Caco-2 (cell line): ENCODE results near the gene HSF5. TPM values are rescaled to one million over a fixed set of nuclear protein-coding genes. Genes with fewer than 3 reads are reported as not detected.
A peak's percentile ranks its signal among the peaks of the same experiment; 100 is the strongest.

Source experiments
- BruUV-seq: library from RNA; stranded (reverse); fragments of 400-500 nt; replicated peaks from 2 replicates; lab custom pipeline; 2021; lab: Mats Ljungman, UMichigan
- CTCF ChIA-PET: fragments of 300-600 bp; sonication (Branson Sonifier 250); formaldehyde crosslinking; loops from one replicate; lab custom pipeline; 2022; ENCODE audit warnings: antibody characterized with exemption; lab: Charles Lee
- POLR2A ChIA-PET: fragments of 300-600 bp; sonication (Branson Sonifier 250); formaldehyde crosslinking; loops from one replicate; lab custom pipeline; 2022; ENCODE audit warnings: antibody characterized with exemption; lab: Charles Lee
- DNase-seq, 2 experiments: peaks; one replicate each; pipeline versions ENCODE4 v3.0.0 to v3.0.0-alpha.2; 2020 to 2022
- H3K27me3 ChIP-seq: replicated peaks from 2 replicates; pipeline ENCODE4 v1.6.0; 2011; ENCODE audit warnings: low read length; ENCODE audit not compliant: control insufficient read depth, insufficient read depth
- H3K36me3 ChIP-seq: 2 replicates; pipeline ENCODE4 v1.5.1; 2011; ENCODE audit warnings: low read length; ENCODE audit not compliant: control insufficient read depth, insufficient read depth
- H3K4me1 ChIP-seq: fragments of 250-450 bp; sonication (Bioruptor Pico); 2 replicates; pipeline ENCODE4 v1.5.1; 2020; ENCODE audit warnings: mild to moderate bottlenecking
- H3K4me3 ChIP-seq: 2 replicates; pipeline ENCODE4 v1.5.1; 2011; ENCODE audit warnings: low read depth, mild to moderate bottlenecking, control low read depth, low read length
- H3K9me3 ChIP-seq: fragments of 250-450 bp; sonication (Bioruptor Pico); 2 replicates; pipeline ENCODE4 v1.5.1; 2020; ENCODE audit warnings: mild to moderate bottlenecking, moderate library complexity
- H3K27ac Mint-ChIP-seq: one replicate; pipeline ENCODE4 v1.8.0; 2022; ENCODE audit warnings: mixed read lengths; ENCODE audit not compliant: unreplicated experiment
- H3K27me3 Mint-ChIP-seq: one replicate; pipeline ENCODE4 v1.8.0; 2022; ENCODE audit warnings: mixed read lengths; ENCODE audit not compliant: insufficient read depth, unreplicated experiment
- H3K36me3 Mint-ChIP-seq: one replicate; pipeline ENCODE4 v1.8.0; 2022; ENCODE audit warnings: mild to moderate bottlenecking, mixed read lengths; ENCODE audit not compliant: insufficient read depth, unreplicated experiment
- H3K4me1 Mint-ChIP-seq: one replicate; pipeline ENCODE4 v1.8.0; 2022; ENCODE audit warnings: low read depth, mixed read lengths; ENCODE audit not compliant: unreplicated experiment
- H3K4me3 Mint-ChIP-seq: one replicate; pipeline ENCODE4 v1.8.0; 2022; ENCODE audit warnings: mild to moderate bottlenecking, moderate library complexity, mixed read lengths; ENCODE audit not compliant: unreplicated experiment
- H3K9me3 Mint-ChIP-seq: one replicate; pipeline ENCODE4 v1.8.0; 2022; ENCODE audit warnings: mixed read lengths; ENCODE audit not compliant: unreplicated experiment
- CTCF ChIP-seq, 2 experiments: fragments of 200-600 bp in 1 of 2; IDR thresholded peaks; 1 replicate in 1 of 2; 2 replicates in 1 of 2; pipeline versions ENCODE4 v1.5.1 to v1.8.0; 2011 to 2022; ENCODE audit warnings: antibody characterized with exemption in 1 of 2, control low read depth in 1 of 2, inconsistent platforms in 1 of 2, low read depth in 1 of 2, low read length in 1 of 2, mild to moderate bottlenecking in 1 of 2, moderate library complexity in 1 of 2; ENCODE audit not compliant: insufficient read depth in 1 of 2, severe bottlenecking in 1 of 2, unreplicated experiment in 1 of 2
- intact Hi-C: fragments of 100-400 bp; cut with micrococcal nuclease; formaldehyde crosslinking; loops from one replicate; pipeline ENCODE4 v1.10.0; 2022; ENCODE audit not compliant: unreplicated experiment
- total RNA-seq: library from RNA; stranded (reverse); gene quantifications from 2 replicates; pipeline ENCODE4 v1.2.3, GENCODE V29; 2022

Gene HSF5
- total RNA-seq, 1 experiment from 2014 or later = 0.98 TPM

- BruUV-seq = no TSS peak
- no peaks in the 10 kb centered on the region for H3K27me3 Mint-ChIP-seq
- no peaks in the 10 kb centered on the region for H3K9me3 Mint-ChIP-seq
- POLR2A ChIA-PET = no interaction called here
- CTCF ChIA-PET = interaction anchor here (0.5 to 0.7 kb wide), 2 partner anchors 55 to 77 kb away, joined by 3 read pairs; no protein-coding TSS in a partner anchor
- peak overlapping the region; percentile 21 for H3K4me3 Mint-ChIP-seq
- intact Hi-C loops = no loop called here
- Histone ChIP-seq H3K4me1 (peaks cover 83% of the 10 kb centered on the region), H3K9me3 (no peaks in the 10 kb centered on the region), H3K4me3 (no peak overlapping the region), H3K36me3 (peaks cover 2% of the 10 kb centered on the region), H3K27me3 (no peaks in the 10 kb centered on the region)
- no peak for DNase-seq
- H3K27ac Mint-ChIP-seq = peak overlapping the region; percentile 86
- TF ChIP-seq CTCF (IDR thresholded peaks at IDR 0.05; ENCODE audit: insufficient read depth in 1 of 2, low read depth in 1 of 2, low read length in 1 of 2, severe bottlenecking in 1 of 2, unreplicated experiment in 1 of 2) = no peak
- H3K4me1 Mint-ChIP-seq = peaks cover 80% of the 10 kb centered on the region
- H3K36me3 Mint-ChIP-seq = peaks cover 96% of the 10 kb centered on the region
Observed at GRCh38 chr17:58373003-58373402, 115.2 kb downstream of the HSF5 start.

GRCh38 chr17:58371300-58371950 is 116.8 kb downstream of the HSF5 start:
- Histone ChIP-seq H3K9me3 (no peaks in the 10 kb centered on the region), H3K4me1 (peaks cover 85% of the 10 kb centered on the region), H3K4me3 (no peak overlapping the region), H3K36me3 (peaks cover 2% of the 10 kb centered on the region), H3K27me3 (no peaks in the 10 kb centered on the region)
- no peak overlapping the region for H3K4me3 Mint-ChIP-seq
- no peak for DNase-seq
- intact Hi-C loops = no loop called here
- no peaks in the 10 kb centered on the region for H3K9me3 Mint-ChIP-seq
- BruUV-seq = no TSS peak
- H3K27ac Mint-ChIP-seq = peak overlapping the region; percentile 86
- ChIA-PET CTCF (no interaction called here), POLR2A (interaction anchor here (1.4 kb wide), 1 partner anchor 46 kb away, joined by 3 read pairs; the partner anchor contains the start of gene RNF43)
- H3K4me1 Mint-ChIP-seq = peaks cover 72% of the 10 kb centered on the region
- peaks cover 94% of the 10 kb centered on the region for H3K36me3 Mint-ChIP-seq
- H3K27me3 Mint-ChIP-seq = no peaks in the 10 kb centered on the region
- TF ChIP-seq CTCF (IDR thresholded peaks at IDR 0.05; ENCODE audit: insufficient read depth in 1 of 2, low read depth in 1 of 2, low read length in 1 of 2, severe bottlenecking in 1 of 2, unreplicated experiment in 1 of 2) = no peak

- no TSS peak for BruUV-seq
- intact Hi-C loops = no loop called here
- no peaks in the 10 kb centered on the region for H3K9me3 ChIP-seq
- H3K4me3 Mint-ChIP-seq = no peak overlapping the region
- peaks cover 85% of the 10 kb centered on the region for H3K4me1 ChIP-seq
- no peak for DNase-seq
- no peaks in the 10 kb centered on the region for H3K27me3 ChIP-seq
- peak overlapping the region; percentile 86 for H3K27ac Mint-ChIP-seq
- H3K36me3 Mint-ChIP-seq = peaks cover 95% of the 10 kb centered on the region
- no peak for TF ChIP-seq CTCF (IDR thresholded peaks at IDR 0.05; ENCODE audit: insufficient read depth in 1 of 2, low read depth in 1 of 2, low read length in 1 of 2, severe bottlenecking in 1 of 2, unreplicated experiment in 1 of 2)
- no peaks in the 10 kb centered on the region for H3K27me3 Mint-ChIP-seq
- CTCF ChIA-PET = no interaction called here
- no peak overlapping the region for H3K4me3 ChIP-seq
- POLR2A ChIA-PET = interaction anchor here (1.4 kb wide), 1 partner anchor 47 kb away, joined by 3 read pairs; the partner anchor contains the start of gene RNF43
- H3K4me1 Mint-ChIP-seq = peaks cover 75% of the 10 kb centered on the region
- H3K36me3 ChIP-seq = peaks cover 3% of the 10 kb centered on the region; the same call in 1 of the 2 replicates
- no peaks in the 10 kb centered on the region for H3K9me3 Mint-ChIP-seq
Observed at GRCh38 chr17:58370716-58371115, 117.5 kb downstream of the HSF5 start.
